Endothelial cell of umbilical vein (primary cell): ENCODE data around the gene SUPT4H1. TPM values are rescaled to one million over a fixed set of nuclear protein-coding genes. Genes with fewer than 3 reads are reported as not detected.

Source experiments
- BruUV-seq: library from RNA; stranded (reverse); fragments of 400-500 nt; replicated peaks from 2 replicates; lab custom pipeline; 2021; lab: Mats Ljungman, UMichigan
- CTCF ChIA-PET: fragments of 300-600, 350-600 bp; sonication (Branson Sonifier 250); formaldehyde crosslinking; loops from one replicate; lab custom pipeline; 2021; ENCODE audit warnings: antibody characterized with exemption, inconsistent platforms; lab: Charles Lee
- POLR2A ChIA-PET: fragments of 300-600, 350-600 bp; sonication (Branson Sonifier 250); formaldehyde crosslinking; loops from one replicate; lab custom pipeline; 2021; ENCODE audit warnings: antibody characterized with exemption, inconsistent platforms; lab: Charles Lee
- DNase-seq: peaks from one replicate; pipeline ENCODE4 v3.0.0-alpha.2; 2011; ENCODE audit warnings: low read depth, low spot score
- FAIRE-seq: peaks from 2 replicates; lab custom pipeline; 2011; peaks lifted over from hg19 to GRCh38; lab: Jason Lieb, UNC
- H2AFZ ChIP-seq: 2 replicates; pipeline ENCODE4 v1.6.0; 2012; ENCODE audit warnings: low read depth, low read length, control low read depth, inconsistent platforms
- H3K27ac ChIP-seq: 2 replicates; pipeline ENCODE4 v1.5.1; 2011; ENCODE audit warnings: low read depth, mild to moderate bottlenecking, control low read depth, low read length, moderate library complexity; ENCODE audit not compliant: insufficient read depth
- H3K27me3 ChIP-seq, 2 experiments: 2 replicates each; pipeline versions ENCODE4 v1.6.0 to v1.6.1; 2011; ENCODE audit warnings: low read length in 2 of 2, mixed read lengths in 1 of 2; ENCODE audit not compliant: control insufficient read depth in 2 of 2, insufficient read depth in 2 of 2
- H3K36me3 ChIP-seq, 2 experiments: 2 replicates in 1 of 2; 3 replicates in 1 of 2; pipeline ENCODE4 v1.5.1; 2011; ENCODE audit warnings: low read length in 2 of 2, mild to moderate bottlenecking in 1 of 2, moderate library complexity in 1 of 2; ENCODE audit not compliant: control insufficient read depth in 2 of 2, insufficient read depth in 2 of 2; ENCODE audit errors: extremely low read depth in 1 of 2
- H3K4me1 ChIP-seq: 3 replicates; pipeline ENCODE4 v1.5.1; 2011; ENCODE audit warnings: mild to moderate bottlenecking, low read length; ENCODE audit not compliant: control insufficient read depth, insufficient read depth; ENCODE audit errors: extremely low read depth
- H3K4me2 ChIP-seq: 2 replicates; pipeline ENCODE4 v1.6.1; 2011; ENCODE audit warnings: low read length, control low read depth, mixed read lengths; ENCODE audit not compliant: insufficient read depth
- H3K4me3 ChIP-seq, 3 experiments: fragments of 200-600 bp in 1 of 3; sonication (generic), shearing (Covaris generic) in 1 of 3; replicated peaks in 1 of 3; 2 replicates each; pipeline ENCODE4 v1.5.1; 2011 to 2016; ENCODE audit warnings: control low read depth in 3 of 3, low read length in 3 of 3, mild to moderate bottlenecking in 2 of 3, inconsistent platforms in 1 of 3, low read depth in 1 of 3, moderate library complexity in 1 of 3; ENCODE audit not compliant: insufficient read depth in 1 of 3
- H3K79me2 ChIP-seq: 2 replicates; pipeline ENCODE4 v1.6.0; 2012; ENCODE audit warnings: low read length, inconsistent platforms; ENCODE audit not compliant: control insufficient read depth, insufficient read depth
- H3K9ac ChIP-seq: replicated peaks from 2 replicates; pipeline ENCODE3; 2011; ENCODE audit warnings: low read length, control low read depth; ENCODE audit not compliant: insufficient read depth; ENCODE audit errors: extremely low read depth
- H3K9me1 ChIP-seq: replicated peaks from 3 replicates; pipeline ENCODE4 v1.6.0; 2011; ENCODE audit warnings: mild to moderate bottlenecking, low read length; ENCODE audit not compliant: control insufficient read depth, insufficient read depth; ENCODE audit errors: extremely low read depth
- H3K9me3 ChIP-seq: replicated peaks from 2 replicates; pipeline ENCODE4 v1.5.1; 2012; ENCODE audit warnings: low read length, inconsistent platforms; ENCODE audit not compliant: control insufficient read depth, insufficient read depth
- H4K20me1 ChIP-seq: replicated peaks from 2 replicates; pipeline ENCODE3; 2011; ENCODE audit warnings: mild to moderate bottlenecking, low read length; ENCODE audit not compliant: control insufficient read depth, insufficient read depth; ENCODE audit errors: extremely low read depth
- EZH2 ChIP-seq: IDR thresholded peaks from 2 replicates; pipeline ENCODE4 v1.6.1; 2012; ENCODE audit warnings: borderline replicate concordance, low read depth, mild to moderate bottlenecking, moderate library complexity, low read length, inconsistent platforms; ENCODE audit not compliant: severe bottlenecking
- FOS ChIP-seq: IDR thresholded peaks from 2 replicates; pipeline ENCODE4 v1.6.1; 2011; ENCODE audit warnings: mild to moderate bottlenecking, low read length, moderate library complexity, borderline replicate concordance; ENCODE audit not compliant: insufficient read depth
- GATA2 ChIP-seq: IDR thresholded peaks from 2 replicates; pipeline ENCODE4 v1.7.0; 2011; ENCODE audit warnings: low read depth, mild to moderate bottlenecking, moderate library complexity, mixed read lengths, low read length; ENCODE audit not compliant: insufficient read length, insufficient read depth
- JUN ChIP-seq: IDR thresholded peaks from 2 replicates; pipeline ENCODE4 v1.6.1; 2011; ENCODE audit warnings: borderline replicate concordance, low read depth; ENCODE audit not compliant: insufficient read length, insufficient read depth
- MAX ChIP-seq: IDR thresholded peaks from 2 replicates; pipeline ENCODE4 v1.6.1; 2011; ENCODE audit not compliant: insufficient read depth, insufficient read length
- MYC ChIP-seq: IDR thresholded peaks from one replicate; pipeline ENCODE4 v1.6.1; 2011; ENCODE audit warnings: mild to moderate bottlenecking, low read depth, low read length
- POLR2A ChIP-seq: IDR thresholded peaks from 2 replicates; pipeline ENCODE4 v1.6.1; 2012; ENCODE audit warnings: low read depth, mild to moderate bottlenecking, control low read depth, low read length
- POLR2AphosphoS5 ChIP-seq: IDR thresholded peaks from 2 replicates; pipeline ENCODE4 v1.6.1; 2012; ENCODE audit warnings: low read depth, mild to moderate bottlenecking, control low read depth, low read length, moderate library complexity; ENCODE audit not compliant: insufficient read depth
- dilution Hi-C: fragments of 300-500 bp; cut with MboI; formaldehyde crosslinking; loops from one replicate; pipeline ENCODE4 v1.15.0; 2019; ENCODE audit warnings: low sequenced_read_pairs; ENCODE audit not compliant: extremely low pct_ligation_motif_present
- intact Hi-C: fragments of 100-400 bp; cut with micrococcal nuclease; formaldehyde crosslinking; loops from one replicate; pipeline ENCODE4 v1.10.0; 2022
- polyA plus RNA-seq, 4 experiments: library from polyadenylated mRNA; depleted of rRNA in 3 of 4; stranded (reverse) in 3 of 4; unstranded in 1 of 4; fragments of >200 nt; gene quantifications; 2 replicates each; pipeline versions ENCODE4 v1.2.1 to v1.2.3, GENCODE V29; 2011 to 2012; ENCODE audit warnings: missing spikeins in 1 of 4
- total RNA-seq: library from RNA; stranded (reverse); gene quantifications from 2 replicates; pipeline ENCODE4 v1.2.3, GENCODE V29; 2021
- TF ChIP-seq, protein P1 (sequence below), 2 donors: IDR thresholded peaks; 1 replicate in 1 of 2; 2 replicates in 1 of 2; pipeline ENCODE4 v1.5.1; 2011; ENCODE audit warnings: low read length in 2 of 2, mild to moderate bottlenecking in 2 of 2, moderate library complexity in 2 of 2, control low read depth in 1 of 2, inconsistent platforms in 1 of 2, low read depth in 1 of 2; ENCODE audit not compliant: insufficient read depth in 1 of 2; ENCODE audit errors: extremely low read depth in 1 of 2

SUPT4H1 gene
- total and polyA plus RNA-seq, 2 donors (not counting 3 experiments of a cell fraction or from before 2014, with no cell fraction given): 77.5 to 154 TPM

GRCh38 chr17:58373003-58373402 is 21.0 kb upstream of the SUPT4H1 start:
- Histone ChIP-seq H2AFZ (no peak overlapping the region), H3K27ac (no peak overlapping the region), H3K9me1 (no peaks in the 10 kb centered on the region), H4K20me1 (no peaks in the 10 kb centered on the region), H3K36me3 (no peaks in the 10 kb centered on the region), H3K9ac (no peak overlapping the region), H3K4me1 (no peaks in the 10 kb centered on the region), H3K4me2 (no peak overlapping the region), H3K27me3 (peaks cover 0 to 2% of the 10 kb centered on the region in 2 experiments), H3K9me3 (no peaks in the 10 kb centered on the region), H3K79me2 (no peaks in the 10 kb centered on the region), H3K4me3 (no peak overlapping the region)
- FAIRE-seq (no peak), DNase-seq (no peak)
- ChIA-PET POLR2A (no interaction called here), CTCF (no interaction called here)
- intact Hi-C loops (no loop called here), dilution Hi-C loops (no loop called here)
- no TSS peak for BruUV-seq
- TF ChIP-seq MYC (no peak), POLR2AphosphoS5 (no peak), POLR2A (no peak), MAX (no peak), FOS (no peak), EZH2 (no peak), JUN (no peak), GATA2 (no peak)
- TF ChIP-seq, protein P1, sequence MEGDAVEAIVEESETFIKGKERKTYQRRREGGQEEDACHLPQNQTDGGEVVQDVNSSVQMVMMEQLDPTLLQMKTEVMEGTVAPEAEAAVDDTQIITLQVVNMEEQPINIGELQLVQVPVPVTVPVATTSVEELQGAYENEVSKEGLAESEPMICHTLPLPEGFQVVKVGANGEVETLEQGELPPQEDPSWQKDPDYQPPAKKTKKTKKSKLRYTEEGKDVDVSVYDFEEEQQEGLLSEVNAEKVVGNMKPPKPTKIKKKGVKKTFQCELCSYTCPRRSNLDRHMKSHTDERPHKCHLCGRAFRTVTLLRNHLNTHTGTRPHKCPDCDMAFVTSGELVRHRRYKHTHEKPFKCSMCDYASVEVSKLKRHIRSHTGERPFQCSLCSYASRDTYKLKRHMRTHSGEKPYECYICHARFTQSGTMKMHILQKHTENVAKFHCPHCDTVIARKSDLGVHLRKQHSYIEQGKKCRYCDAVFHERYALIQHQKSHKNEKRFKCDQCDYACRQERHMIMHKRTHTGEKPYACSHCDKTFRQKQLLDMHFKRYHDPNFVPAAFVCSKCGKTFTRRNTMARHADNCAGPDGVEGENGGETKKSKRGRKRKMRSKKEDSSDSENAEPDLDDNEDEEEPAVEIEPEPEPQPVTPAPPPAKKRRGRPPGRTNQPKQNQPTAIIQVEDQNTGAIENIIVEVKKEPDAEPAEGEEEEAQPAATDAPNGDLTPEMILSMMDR (IDR thresholded peaks at IDR 0.05; ENCODE audit: extremely low read depth in 1 of 2, insufficient read depth in 1 of 2, low read depth in 1 of 2, low read length in 2 of 2): no peak
